Progenitor cell of endocrine pancreas (in vitro differentiated cells): Measurements from ENCODE around the gene DMBT1. TPM values are rescaled to one million over a fixed set of nuclear protein-coding genes. Genes with fewer than 3 reads are reported as not detected.

Source experiments
- DNase-seq: peaks from one replicate; pipeline ENCODE4 v3.0.0; 2021; ENCODE audit warnings: low spot score; ENCODE audit not compliant: unreplicated experiment
- H3K27ac Mint-ChIP-seq: 2 replicates; pipeline ENCODE4 v1.8.0; 2021; ENCODE audit warnings: mild to moderate bottlenecking, moderate library complexity, mixed read lengths
- H3K27me3 Mint-ChIP-seq: 2 replicates; pipeline ENCODE4 v1.8.0; 2021; ENCODE audit warnings: mixed read lengths
- H3K36me3 Mint-ChIP-seq: 2 replicates; pipeline ENCODE4 v1.8.0; 2022; ENCODE audit warnings: mixed read lengths; ENCODE audit not compliant: insufficient read depth
- H3K4me1 Mint-ChIP-seq: 2 replicates; pipeline ENCODE4 v1.8.0; 2021; ENCODE audit warnings: low read depth, mixed read lengths
- H3K4me3 Mint-ChIP-seq: 2 replicates; pipeline ENCODE4 v1.8.0; 2021; ENCODE audit warnings: low read depth, mild to moderate bottlenecking, moderate library complexity, mixed read lengths
- H3K9me3 Mint-ChIP-seq: 2 replicates; pipeline ENCODE4 v1.8.0; 2021; ENCODE audit warnings: low read depth, mixed read lengths
- total RNA-seq: library from RNA; stranded (reverse); gene quantifications from 2 replicates; pipeline ENCODE4 v1.2.1, GENCODE V29; 2021
- TF ChIP-seq, protein P1 (sequence below): fragments of 200-600 bp; sonication (generic); IDR thresholded peaks from one replicate; pipeline ENCODE4 v1.5.0; 2021; ENCODE audit warnings: antibody characterized with exemption, mild to moderate bottlenecking; ENCODE audit not compliant: unreplicated experiment

The DMBT1 gene
- total RNA-seq, 1 donor from 2014 or later = 1.0 TPM

DNA sequence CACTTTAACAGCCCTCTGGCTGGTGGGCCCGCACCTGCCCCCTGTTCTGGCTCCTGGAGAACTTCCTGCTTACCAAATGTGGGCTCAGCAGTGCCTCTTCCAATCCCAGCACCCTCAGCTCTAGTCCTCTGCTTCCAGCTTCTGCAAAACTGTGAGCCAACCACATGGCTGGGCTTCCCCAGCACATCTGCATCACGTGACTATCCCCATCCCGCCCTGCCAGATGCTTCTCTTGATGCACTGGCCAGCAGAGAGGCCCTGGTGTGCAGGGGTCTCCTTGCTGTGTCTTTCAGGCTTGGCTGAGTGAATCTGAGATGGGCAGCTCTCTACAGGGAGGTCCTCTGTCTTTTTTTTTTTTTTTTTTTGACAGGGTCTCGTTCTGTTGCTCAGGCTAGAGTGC lies 43.8 kb upstream of the DMBT1 start:
- DNase-seq = no peak
- TF ChIP-seq, protein P1, sequence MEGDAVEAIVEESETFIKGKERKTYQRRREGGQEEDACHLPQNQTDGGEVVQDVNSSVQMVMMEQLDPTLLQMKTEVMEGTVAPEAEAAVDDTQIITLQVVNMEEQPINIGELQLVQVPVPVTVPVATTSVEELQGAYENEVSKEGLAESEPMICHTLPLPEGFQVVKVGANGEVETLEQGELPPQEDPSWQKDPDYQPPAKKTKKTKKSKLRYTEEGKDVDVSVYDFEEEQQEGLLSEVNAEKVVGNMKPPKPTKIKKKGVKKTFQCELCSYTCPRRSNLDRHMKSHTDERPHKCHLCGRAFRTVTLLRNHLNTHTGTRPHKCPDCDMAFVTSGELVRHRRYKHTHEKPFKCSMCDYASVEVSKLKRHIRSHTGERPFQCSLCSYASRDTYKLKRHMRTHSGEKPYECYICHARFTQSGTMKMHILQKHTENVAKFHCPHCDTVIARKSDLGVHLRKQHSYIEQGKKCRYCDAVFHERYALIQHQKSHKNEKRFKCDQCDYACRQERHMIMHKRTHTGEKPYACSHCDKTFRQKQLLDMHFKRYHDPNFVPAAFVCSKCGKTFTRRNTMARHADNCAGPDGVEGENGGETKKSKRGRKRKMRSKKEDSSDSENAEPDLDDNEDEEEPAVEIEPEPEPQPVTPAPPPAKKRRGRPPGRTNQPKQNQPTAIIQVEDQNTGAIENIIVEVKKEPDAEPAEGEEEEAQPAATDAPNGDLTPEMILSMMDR = no peak
- no peaks in the 10 kb centered on the region for H3K9me3 Mint-ChIP-seq
- no peaks in the 10 kb centered on the region for H3K4me1 Mint-ChIP-seq
- H3K4me3 Mint-ChIP-seq = no peak overlapping the region
- no peak overlapping the region for H3K27ac Mint-ChIP-seq
- no peaks in the 10 kb centered on the region for H3K36me3 Mint-ChIP-seq
- peaks cover 14% of the 10 kb centered on the region for H3K27me3 Mint-ChIP-seq

GRCh38 chr10:122519144-122519543 lies 41.4 kb upstream of the DMBT1 start:
- no peak overlapping the region for H3K27ac Mint-ChIP-seq
- H3K36me3 Mint-ChIP-seq = no peaks in the 10 kb centered on the region
- TF ChIP-seq, protein P1 = no peak
- H3K4me1 Mint-ChIP-seq = no peaks in the 10 kb centered on the region
- H3K27me3 Mint-ChIP-seq = peaks cover 24% of the 10 kb centered on the region
- no peak overlapping the region for H3K4me3 Mint-ChIP-seq
- H3K9me3 Mint-ChIP-seq = no peaks in the 10 kb centered on the region
- DNase-seq = no peak

DNA sequence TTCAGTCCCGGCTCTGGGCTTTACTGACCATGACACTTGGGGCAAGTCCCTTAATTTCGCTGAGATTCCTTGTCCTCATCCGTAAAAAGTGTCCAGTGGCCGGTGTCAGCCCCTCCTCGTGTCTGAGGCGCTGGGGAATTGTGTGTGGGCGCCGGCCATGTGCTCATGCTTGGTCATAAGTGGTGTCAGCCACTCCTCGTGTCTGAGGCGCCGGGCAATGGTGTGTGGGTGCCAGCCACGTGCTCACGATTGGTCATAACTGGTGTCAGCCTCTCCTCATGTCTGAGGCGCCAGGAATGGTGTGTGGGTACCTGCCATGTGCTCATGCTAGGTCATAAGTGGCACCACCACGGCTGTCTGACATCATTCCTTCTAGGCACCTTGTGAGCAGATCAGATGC lies 40.7 kb upstream of the DMBT1 start:
- DNase-seq = no peak
- Mint-ChIP-seq H3K36me3 (no peaks in the 10 kb centered on the region), H3K4me1 (no peaks in the 10 kb centered on the region), H3K9me3 (no peaks in the 10 kb centered on the region), H3K27me3 (peaks cover 21% of the 10 kb centered on the region), H3K4me3 (no peak overlapping the region), H3K27ac (no peak overlapping the region)
- TF ChIP-seq, protein P1 = no peak

DNA sequence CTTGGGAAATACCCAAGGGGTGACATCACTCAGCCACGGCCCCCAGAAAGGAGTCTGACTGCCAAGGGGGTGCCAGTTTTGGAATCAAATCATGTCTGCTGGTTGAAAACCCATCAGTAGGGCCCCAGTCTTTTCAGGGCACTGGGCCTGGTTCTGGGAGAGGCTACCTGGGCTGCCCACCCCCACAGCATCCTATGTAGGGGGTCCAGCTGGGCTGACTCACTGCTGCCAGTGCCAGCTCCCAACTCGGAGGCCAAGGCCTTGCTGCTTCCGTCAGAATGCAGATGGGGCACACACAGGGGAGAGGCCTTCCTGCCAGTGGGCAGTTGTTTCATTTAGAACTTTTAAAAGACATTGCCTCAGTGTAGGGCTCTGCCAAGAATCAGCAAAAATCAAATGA lies 39.5 kb upstream of the DMBT1 start:
- peaks cover 31% of the 10 kb centered on the region for H3K27me3 Mint-ChIP-seq
- H3K36me3 Mint-ChIP-seq = no peaks in the 10 kb centered on the region
- no peak for DNase-seq
- TF ChIP-seq, protein P1 = no peak
- H3K4me3 Mint-ChIP-seq = no peak overlapping the region
- no peaks in the 10 kb centered on the region for H3K4me1 Mint-ChIP-seq
- no peak overlapping the region for H3K27ac Mint-ChIP-seq
- no peaks in the 10 kb centered on the region for H3K9me3 Mint-ChIP-seq

DNA sequence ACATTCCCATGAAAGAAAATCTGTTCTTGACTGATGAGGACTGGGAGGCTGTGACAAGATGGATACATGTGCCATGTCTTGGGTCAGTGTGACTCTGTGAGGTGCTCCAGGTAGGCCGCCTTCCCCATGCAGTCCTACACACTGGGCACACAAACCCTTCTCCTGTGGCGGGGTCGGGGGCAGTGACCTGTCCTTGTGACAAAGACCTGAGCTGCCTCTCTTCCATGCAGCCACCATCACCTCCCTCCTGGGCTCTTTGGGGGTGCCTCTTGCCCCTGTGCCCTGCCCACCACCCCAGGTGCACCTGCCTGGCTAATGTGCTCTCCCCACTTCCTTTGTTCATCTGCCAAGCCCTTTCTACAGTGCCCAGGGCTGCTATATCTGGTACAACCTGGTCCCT lies 35.7 kb upstream of the DMBT1 start:
- peaks cover 2% of the 10 kb centered on the region for H3K4me1 Mint-ChIP-seq
- H3K9me3 Mint-ChIP-seq = no peaks in the 10 kb centered on the region
- H3K36me3 Mint-ChIP-seq = no peaks in the 10 kb centered on the region
- no peak for DNase-seq
- TF ChIP-seq, protein P1 = no peak
- peak overlapping the region; percentile 29 for H3K27ac Mint-ChIP-seq
- peaks cover 51% of the 10 kb centered on the region for H3K27me3 Mint-ChIP-seq
- H3K4me3 Mint-ChIP-seq = no peak overlapping the region
